ENCODE results near the gene KIAA1217.

DNA sequence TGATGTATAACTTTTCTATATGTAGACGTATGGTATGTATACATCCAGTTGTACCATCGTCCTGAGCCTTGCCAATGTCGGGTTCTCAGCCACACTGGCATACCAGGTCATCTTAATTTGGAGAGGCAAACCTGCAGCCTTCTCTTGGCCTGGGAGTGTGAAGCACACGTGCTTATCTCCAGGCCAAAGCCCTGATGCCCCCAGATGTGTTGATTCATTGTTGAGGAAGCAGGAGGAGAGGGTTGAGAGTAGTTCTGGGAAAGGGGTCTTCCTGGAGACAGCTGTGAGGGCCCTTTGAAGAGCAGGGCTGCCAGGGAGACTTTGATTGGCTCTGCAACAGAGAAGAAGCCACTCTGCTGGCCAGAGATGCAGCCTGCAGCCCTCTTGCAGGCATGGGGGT is 359.1 kb downstream of the KIAA1217 start:
- TF ChIP-seq CTCF (IDR thresholded peaks at IDR 0.05) (no peak), POLR2A (IDR thresholded peaks at IDR 0.05) (no peak), POLR2AphosphoS5 (IDR thresholded peaks at IDR 0.05; ENCODE audit: insufficient read depth in 1 of 2, low read depth in 1 of 2) (no peak)
